Neural crest cell (in vitro differentiated cells): ENCODE measurements around the gene SMAD3. TPM values are rescaled to one million over a fixed set of nuclear protein-coding genes. Genes with fewer than 3 reads are reported as not detected.
A peak's percentile ranks its signal among the peaks of the same experiment; 100 is the strongest.

Experiments used
- DNase-seq: peaks from one replicate; pipeline ENCODE4 v3.0.0; 2021; ENCODE audit warnings: low read depth, mixed read lengths, low spot score
- H3K27ac Mint-ChIP-seq: one replicate; pipeline ENCODE4 v1.8.0; 2021; ENCODE audit warnings: mild to moderate bottlenecking, mixed read lengths; ENCODE audit not compliant: unreplicated experiment
- H3K27me3 Mint-ChIP-seq: 2 replicates; pipeline ENCODE4 v1.8.0; 2021; ENCODE audit warnings: low read depth, mild to moderate bottlenecking, mixed read lengths
- H3K36me3 Mint-ChIP-seq: 2 replicates; pipeline ENCODE4 v1.8.0; 2021; ENCODE audit warnings: low read depth, mild to moderate bottlenecking, mixed read lengths
- H3K4me1 Mint-ChIP-seq: 2 replicates; pipeline ENCODE4 v1.8.0; 2021; ENCODE audit warnings: mixed read lengths
- H3K4me3 Mint-ChIP-seq: one replicate; pipeline ENCODE4 v1.8.0; 2021; ENCODE audit warnings: mild to moderate bottlenecking, mixed read lengths
- H3K9me3 Mint-ChIP-seq: 2 replicates; pipeline ENCODE4 v1.8.0; 2021; ENCODE audit warnings: mixed read lengths
- total RNA-seq: library from RNA; stranded (reverse); gene quantifications from 2 replicates; pipeline ENCODE4 v1.2.1, GENCODE V29; 2021
- TF ChIP-seq, protein P1 (sequence below): fragments of 200-600 bp; sonication (generic); conservative IDR thresholded peaks from 2 replicates; pipeline ENCODE4 v1.5.0; 2021; ENCODE audit warnings: antibody characterized with exemption, mild to moderate bottlenecking

SMAD3 gene
- total RNA-seq, 1 donor from 2014 or later = 39.5 TPM

DNA sequence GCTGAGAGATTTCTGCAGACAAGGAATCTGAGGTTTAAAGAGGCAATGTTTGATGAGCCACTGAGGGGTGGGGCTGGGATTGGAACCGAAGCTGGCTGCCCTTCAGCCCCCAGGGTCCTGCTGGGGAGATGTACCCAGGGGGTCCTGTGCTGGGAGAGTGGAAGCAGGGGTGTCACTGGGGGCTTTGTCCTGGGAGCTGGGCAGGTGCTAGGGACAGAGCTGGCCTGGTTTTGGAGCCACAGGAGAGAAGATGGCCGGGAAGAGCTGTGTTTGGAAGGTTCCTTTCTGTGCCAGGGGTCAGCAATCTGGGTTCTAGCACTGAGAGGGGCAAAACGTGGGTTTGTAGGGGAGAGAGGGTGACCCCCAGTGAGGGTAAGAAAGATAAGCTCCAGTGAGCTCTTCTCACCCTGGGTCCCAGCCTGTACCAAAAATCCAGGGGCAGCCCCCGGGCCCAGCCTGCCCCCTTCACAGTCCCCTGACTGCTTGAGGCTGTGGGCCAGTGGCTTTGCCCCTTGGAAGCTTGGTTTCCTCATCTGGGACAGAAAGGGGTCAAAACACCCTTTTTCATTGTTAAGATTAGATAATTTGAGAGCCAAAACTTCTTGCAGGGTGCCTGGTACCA lies 69.6 kb downstream of the SMAD3 start:
- no peaks in the 10 kb centered on the region for H3K36me3 Mint-ChIP-seq
- peaks cover 65% of the 10 kb centered on the region for H3K4me1 Mint-ChIP-seq
- H3K27ac Mint-ChIP-seq = peak overlapping the region; percentile 39
- H3K9me3 Mint-ChIP-seq = no peaks in the 10 kb centered on the region
- no peak for DNase-seq
- no peaks in the 10 kb centered on the region for H3K27me3 Mint-ChIP-seq
- no peak overlapping the region for H3K4me3 Mint-ChIP-seq
- TF ChIP-seq, protein P1, sequence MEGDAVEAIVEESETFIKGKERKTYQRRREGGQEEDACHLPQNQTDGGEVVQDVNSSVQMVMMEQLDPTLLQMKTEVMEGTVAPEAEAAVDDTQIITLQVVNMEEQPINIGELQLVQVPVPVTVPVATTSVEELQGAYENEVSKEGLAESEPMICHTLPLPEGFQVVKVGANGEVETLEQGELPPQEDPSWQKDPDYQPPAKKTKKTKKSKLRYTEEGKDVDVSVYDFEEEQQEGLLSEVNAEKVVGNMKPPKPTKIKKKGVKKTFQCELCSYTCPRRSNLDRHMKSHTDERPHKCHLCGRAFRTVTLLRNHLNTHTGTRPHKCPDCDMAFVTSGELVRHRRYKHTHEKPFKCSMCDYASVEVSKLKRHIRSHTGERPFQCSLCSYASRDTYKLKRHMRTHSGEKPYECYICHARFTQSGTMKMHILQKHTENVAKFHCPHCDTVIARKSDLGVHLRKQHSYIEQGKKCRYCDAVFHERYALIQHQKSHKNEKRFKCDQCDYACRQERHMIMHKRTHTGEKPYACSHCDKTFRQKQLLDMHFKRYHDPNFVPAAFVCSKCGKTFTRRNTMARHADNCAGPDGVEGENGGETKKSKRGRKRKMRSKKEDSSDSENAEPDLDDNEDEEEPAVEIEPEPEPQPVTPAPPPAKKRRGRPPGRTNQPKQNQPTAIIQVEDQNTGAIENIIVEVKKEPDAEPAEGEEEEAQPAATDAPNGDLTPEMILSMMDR = no peak

DNA sequence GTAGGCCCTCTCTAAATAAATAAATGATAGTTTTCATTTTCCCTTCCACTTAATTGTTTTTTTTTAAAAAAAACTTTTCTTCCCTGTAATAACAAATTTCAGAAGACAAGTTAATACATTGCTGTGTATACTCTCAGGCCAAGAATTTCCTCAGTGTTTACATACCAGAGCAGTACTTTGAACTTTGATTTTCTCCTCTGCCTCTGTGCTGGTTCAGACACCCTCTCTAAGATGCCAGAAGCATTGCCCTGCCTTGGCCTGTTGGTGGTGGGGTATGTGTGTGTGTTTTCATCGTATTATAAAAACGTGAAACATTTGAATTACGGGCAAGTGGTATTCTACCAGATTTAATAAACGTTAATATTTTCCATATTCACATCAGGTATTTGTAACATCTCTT lies 70.1 kb downstream of the SMAD3 start:
- H3K4me3 Mint-ChIP-seq = no peak overlapping the region

DNA sequence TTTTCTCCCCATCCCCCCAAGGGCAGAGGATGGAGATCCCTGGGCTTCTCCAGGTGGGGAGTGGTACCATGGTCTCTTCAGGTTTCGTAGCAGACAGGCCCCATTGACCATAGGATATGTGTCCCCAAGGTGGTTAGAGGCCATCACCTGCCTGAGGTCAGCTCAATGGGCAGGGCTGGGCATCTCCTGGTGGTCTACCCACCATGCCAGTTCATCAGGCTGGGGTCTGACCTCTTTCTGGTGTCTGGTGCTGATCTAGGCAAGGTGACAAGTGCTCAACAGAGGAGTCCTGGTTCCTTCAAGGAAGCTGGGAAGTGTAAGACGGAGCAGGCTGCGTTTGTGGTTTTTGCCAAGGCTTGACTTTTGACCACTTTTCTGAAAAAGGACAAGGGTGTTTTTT lies 71.4 kb downstream of the SMAD3 start:
- Mint-ChIP-seq H3K36me3 (no peaks in the 10 kb centered on the region), H3K4me3 (no peak overlapping the region), H3K27me3 (no peaks in the 10 kb centered on the region), H3K27ac (no peak overlapping the region), H3K4me1 (peaks cover 73% of the 10 kb centered on the region), H3K9me3 (no peaks in the 10 kb centered on the region)
- no peak for DNase-seq
- TF ChIP-seq, protein P1 = no peak

More for the DNA sequence above, 70.1 kb downstream of the SMAD3 start:
- H3K4me1 Mint-ChIP-seq = peaks cover 69% of the 10 kb centered on the region
- no peaks in the 10 kb centered on the region for H3K27me3 Mint-ChIP-seq
- H3K9me3 Mint-ChIP-seq = no peaks in the 10 kb centered on the region
- TF ChIP-seq, protein P1 = no peak
- H3K27ac Mint-ChIP-seq = no peak overlapping the region
- no peaks in the 10 kb centered on the region for H3K36me3 Mint-ChIP-seq
- DNase-seq = no peak

DNA sequence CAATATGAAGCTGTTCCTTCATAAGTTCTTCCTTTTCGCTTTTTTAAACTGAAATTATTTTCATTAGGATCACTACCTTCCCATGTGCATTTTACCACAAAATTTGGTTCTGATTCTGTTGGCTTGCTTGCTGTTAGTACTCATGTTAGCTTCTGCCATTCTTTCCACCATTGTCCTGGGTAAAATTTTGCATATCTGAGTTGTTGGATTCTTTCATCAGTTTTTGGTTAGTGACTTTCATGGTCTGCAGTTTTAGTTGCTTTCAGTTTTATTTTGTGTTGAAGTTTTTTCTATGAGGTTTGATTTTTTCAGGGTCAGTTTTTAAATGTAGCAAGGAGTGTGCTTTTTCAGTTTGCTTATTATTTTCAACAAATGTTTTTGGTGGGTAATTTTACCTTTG lies 71.9 kb downstream of the SMAD3 start:
- no peak for DNase-seq
- Mint-ChIP-seq H3K27ac (no peak overlapping the region), H3K4me1 (peaks cover 78% of the 10 kb centered on the region), H3K27me3 (no peaks in the 10 kb centered on the region), H3K4me3 (peak overlapping the region; percentile 24), H3K9me3 (no peaks in the 10 kb centered on the region), H3K36me3 (no peaks in the 10 kb centered on the region)
- TF ChIP-seq, protein P1 = no peak

DNA sequence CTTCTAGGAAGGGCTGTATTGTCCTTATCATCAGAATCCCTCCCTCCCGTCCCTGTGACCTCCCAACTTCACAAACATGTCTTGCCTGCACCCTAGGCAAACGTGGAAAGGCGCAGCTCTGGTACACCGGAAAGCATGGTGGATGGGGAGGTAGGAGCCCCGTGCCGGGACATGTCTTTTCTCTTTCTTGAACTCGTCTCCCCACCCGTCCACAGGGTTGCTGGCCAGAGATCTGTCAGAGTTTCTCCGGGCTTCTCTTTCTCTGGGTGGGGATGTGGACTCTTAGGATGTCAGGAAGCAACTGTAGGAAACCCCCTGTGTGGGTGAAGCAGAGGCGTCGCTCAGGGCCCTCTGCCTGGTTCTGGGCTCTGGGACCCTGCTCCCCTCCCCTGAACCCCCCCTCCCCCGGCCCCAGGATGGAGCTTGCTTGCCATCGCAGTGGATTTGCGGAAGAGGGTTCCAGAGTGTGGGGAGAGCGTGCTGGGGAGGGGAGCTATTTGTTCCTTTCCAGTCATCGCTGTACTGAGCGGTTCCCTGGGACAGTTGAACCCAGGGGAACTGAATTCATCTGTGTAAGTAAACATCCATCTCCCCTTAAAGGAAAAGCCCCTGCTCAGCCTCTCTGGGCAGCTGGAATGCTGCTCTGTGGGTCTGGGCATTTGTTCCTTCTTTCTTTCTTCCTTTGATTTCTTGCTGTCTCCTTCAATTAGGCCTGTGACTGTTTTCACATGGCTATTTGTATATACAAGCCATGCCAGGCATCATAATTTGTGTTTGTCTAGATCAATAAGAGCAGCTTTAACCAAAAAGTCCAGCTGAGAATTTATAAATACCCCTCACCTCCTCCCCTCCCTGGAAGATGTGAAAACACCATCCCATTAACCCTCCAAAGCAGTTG lies 72.8 kb downstream of the SMAD3 start:
- no peak for DNase-seq
- TF ChIP-seq, protein P1 = no peak
- Mint-ChIP-seq H3K4me3 (peak overlapping the region; percentile 39), H3K4me1 (peaks cover 78% of the 10 kb centered on the region), H3K36me3 (no peaks in the 10 kb centered on the region), H3K9me3 (no peaks in the 10 kb centered on the region), H3K27ac (no peak overlapping the region), H3K27me3 (no peaks in the 10 kb centered on the region)
